Measurements from ENCODE around the gene MYL3. TPM values are rescaled to one million over a fixed set of nuclear protein-coding genes. Genes with fewer than 3 reads are reported as not detected.

The MYL3 gene
- polyA plus RNA-seq, 4 donors: 1.4 to 81.6 (median 24.2) TPM

GRCh38 chr3:46891132-46891531 is 27.9 kb upstream of the MYL3 start:
- no peak overlapping the region for H3K4me3 ChIP-seq (ENCODE audit: low read depth in 1 of 3, low read length in 3 of 3)
- WGBS, 3 donors: 76 to 90% (median 80%) methylated on average over 3 of the region's 3 CpGs
- no peaks in the 10 kb centered on the region for H3K36me3 ChIP-seq (ENCODE audit: control insufficient read depth in 3 of 3, insufficient read depth in 2 of 3, low read depth in 1 of 3, low read length in 3 of 3)
- H3K4me1 ChIP-seq (ENCODE audit: control insufficient read depth in 3 of 3, insufficient read depth in 2 of 3, low read depth in 1 of 3, low read length in 2 of 3): peaks cover 0 to 20% (median 0%) of the 10 kb centered on the region in 3 donors
- peaks cover 0 to 44% (median 3%) of the 10 kb centered on the region in 3 donors for H3K27me3 ChIP-seq (ENCODE audit: control insufficient read depth in 3 of 3, insufficient read depth in 3 of 3, low read length in 3 of 3)
- H3K9me3 ChIP-seq (ENCODE audit: control insufficient read depth in 2 of 2, insufficient read depth in 1 of 2, low read depth in 1 of 2, low read length in 1 of 2): no peaks in the 10 kb centered on the region
- no peak overlapping the region for H3K27ac ChIP-seq (ENCODE audit: low read depth in 1 of 3, low read length in 2 of 3)
- no peak for FAIRE-seq
- no peak for DNase-seq

- no peak for DNase-seq
- H3K9me3 ChIP-seq (ENCODE audit: control insufficient read depth in 2 of 2, insufficient read depth in 1 of 2, low read depth in 1 of 2, low read length in 1 of 2): no peaks in the 10 kb centered on the region
- no peak overlapping the region for H3K4me3 ChIP-seq (ENCODE audit: low read depth in 1 of 3, low read length in 3 of 3)
- H3K36me3 ChIP-seq (ENCODE audit: control insufficient read depth in 3 of 3, insufficient read depth in 2 of 3, low read depth in 1 of 3, low read length in 3 of 3): no peaks in the 10 kb centered on the region
- no peak for FAIRE-seq
- H3K27me3 ChIP-seq (ENCODE audit: control insufficient read depth in 3 of 3, insufficient read depth in 3 of 3, low read length in 3 of 3): peaks cover 0 to 44% (median 3%) of the 10 kb centered on the region in 3 donors
- WGBS, 3 donors: 88 to 92% (median 90%) methylated on average over 1 of the region's 1 CpG
- peaks cover 0 to 20% (median 0%) of the 10 kb centered on the region in 3 donors for H3K4me1 ChIP-seq (ENCODE audit: control insufficient read depth in 3 of 3, insufficient read depth in 2 of 3, low read depth in 1 of 3, low read length in 2 of 3)
- H3K27ac ChIP-seq (ENCODE audit: low read depth in 1 of 3, low read length in 2 of 3): no peak overlapping the region
These were observed 26.9 kb upstream of the MYL3 start for GRCh38 chr3:46890132-46890531.

DNA sequence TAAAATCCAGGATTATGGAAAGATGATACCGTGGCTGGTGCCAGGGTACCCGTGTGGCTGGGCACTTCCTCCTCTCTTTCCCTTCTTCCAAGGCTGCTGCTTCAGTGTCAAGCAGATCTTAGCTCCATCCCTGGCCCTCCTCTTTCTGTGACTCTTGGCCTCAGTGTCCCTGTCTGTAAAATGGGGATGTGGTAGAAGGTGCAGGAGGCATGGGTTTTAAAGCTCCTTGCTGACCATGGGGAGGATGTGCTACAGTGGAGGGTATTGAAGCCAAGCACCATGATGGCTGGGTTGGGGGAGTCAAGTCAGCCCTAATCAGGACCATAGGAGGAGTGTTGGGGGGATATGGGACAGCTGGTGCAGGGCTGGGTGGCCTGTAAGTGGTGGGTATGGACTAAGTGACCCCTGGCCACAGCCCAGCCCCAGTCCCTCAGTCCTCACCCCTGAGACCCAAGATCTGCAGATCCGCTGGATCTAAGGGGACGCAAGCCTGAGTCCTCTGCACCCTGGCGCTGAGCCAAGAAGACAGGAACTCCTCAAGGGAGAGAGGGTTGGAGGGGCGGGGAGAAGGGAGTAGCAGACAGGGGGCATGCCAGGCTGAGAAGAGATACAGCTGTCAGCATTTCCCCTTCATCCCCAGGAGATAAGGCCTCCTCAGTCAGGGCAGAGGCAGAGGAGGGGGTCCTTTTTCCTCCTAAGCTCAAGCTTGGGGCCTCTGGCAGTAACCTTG is 26.3 kb upstream of the MYL3 start:
- Histone ChIP-seq H3K27ac (ENCODE audit: low read depth in 1 of 3, low read length in 2 of 3) (no peak overlapping the region), H3K36me3 (ENCODE audit: control insufficient read depth in 3 of 3, insufficient read depth in 2 of 3, low read depth in 1 of 3, low read length in 3 of 3) (peaks cover 0 to 5% (median 0%) of the 10 kb centered on the region in 3 donors), H3K27me3 (ENCODE audit: control insufficient read depth in 3 of 3, insufficient read depth in 3 of 3, low read length in 3 of 3) (peaks cover 0 to 49% (median 3%) of the 10 kb centered on the region in 3 donors), H3K4me1 (ENCODE audit: control insufficient read depth in 3 of 3, insufficient read depth in 2 of 3, low read depth in 1 of 3, low read length in 2 of 3) (peaks cover 0 to 20% (median 0%) of the 10 kb centered on the region in 3 donors), H3K4me3 (ENCODE audit: low read depth in 1 of 3, low read length in 3 of 3) (no peak overlapping the region), H3K9me3 (ENCODE audit: control insufficient read depth in 2 of 2, insufficient read depth in 1 of 2, low read depth in 1 of 2, low read length in 1 of 2) (no peaks in the 10 kb centered on the region)
- WGBS, 3 donors: 41 to 62% (median 60%) methylated on average over 6 of the region's 6 CpGs
- no peak for FAIRE-seq
- DNase-seq: peak in 1 of 2 donors; percentile 33

GRCh38 chr3:46888705-46889104 is 25.5 kb upstream of the MYL3 start:
- Histone ChIP-seq H3K9me3 (ENCODE audit: control insufficient read depth in 2 of 2, insufficient read depth in 1 of 2, low read depth in 1 of 2, low read length in 1 of 2) (no peaks in the 10 kb centered on the region), H3K27me3 (ENCODE audit: control insufficient read depth in 3 of 3, insufficient read depth in 3 of 3, low read length in 3 of 3) (peaks cover 0 to 54% (median 6%) of the 10 kb centered on the region in 3 donors), H3K4me3 (ENCODE audit: low read depth in 1 of 3, low read length in 3 of 3) (no peak overlapping the region), H3K27ac (ENCODE audit: low read depth in 1 of 3, low read length in 2 of 3) (no peak overlapping the region), H3K4me1 (ENCODE audit: control insufficient read depth in 3 of 3, insufficient read depth in 2 of 3, low read depth in 1 of 3, low read length in 2 of 3) (peaks cover 0 to 23% (median 0%) of the 10 kb centered on the region in 3 donors), H3K36me3 (ENCODE audit: control insufficient read depth in 3 of 3, insufficient read depth in 2 of 3, low read depth in 1 of 3, low read length in 3 of 3) (peaks cover 0 to 5% (median 0%) of the 10 kb centered on the region in 3 donors)
- FAIRE-seq: no peak
- WGBS, 3 donors: 77 to 89% (median 89%) methylated on average over 13 of the region's 13 CpGs
- no peak for DNase-seq

DNA sequence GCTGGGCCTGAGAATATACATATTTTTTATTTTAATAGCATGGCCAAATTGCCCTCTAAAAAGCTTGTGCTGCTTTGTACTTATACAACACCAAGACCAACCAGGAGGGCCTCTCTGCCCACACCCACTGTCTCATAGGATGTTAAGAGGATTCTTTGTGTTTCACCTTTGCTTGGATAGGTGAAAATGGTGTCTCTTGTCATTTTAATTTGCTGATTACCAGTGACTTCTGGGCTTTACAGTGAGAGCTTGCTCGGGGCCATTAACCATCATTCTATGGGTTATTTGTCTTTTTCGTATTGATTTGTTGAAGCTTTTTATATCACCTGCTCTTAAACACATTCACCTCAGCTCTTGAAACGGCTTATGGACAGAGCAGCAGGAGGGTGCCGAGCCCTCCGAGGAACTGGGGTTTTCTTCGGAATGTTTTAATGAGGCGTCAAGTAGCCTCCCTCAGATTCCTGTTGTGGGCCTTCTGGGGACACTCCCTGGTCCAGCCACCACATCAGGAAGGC is 24.8 kb upstream of the MYL3 start:
- DNase-seq (no peak), FAIRE-seq (no peak)
- H3K9me3 ChIP-seq (ENCODE audit: control insufficient read depth in 2 of 2, insufficient read depth in 1 of 2, low read depth in 1 of 2, low read length in 1 of 2): no peaks in the 10 kb centered on the region
- peaks cover 3 to 51% (median 7%) of the 10 kb centered on the region in 3 donors for H3K27me3 ChIP-seq (ENCODE audit: control insufficient read depth in 3 of 3, insufficient read depth in 3 of 3, low read length in 3 of 3)
- peaks cover 0 to 25% (median 0%) of the 10 kb centered on the region in 3 donors for H3K4me1 ChIP-seq (ENCODE audit: control insufficient read depth in 3 of 3, insufficient read depth in 2 of 3, low read depth in 1 of 3, low read length in 2 of 3)
- H3K27ac ChIP-seq (ENCODE audit: low read depth in 1 of 3, low read length in 2 of 3): no peak overlapping the region
- WGBS, 3 donors: 72 to 78% (median 73%) methylated on average over 7 of the region's 7 CpGs
- H3K36me3 ChIP-seq (ENCODE audit: control insufficient read depth in 3 of 3, insufficient read depth in 2 of 3, low read depth in 1 of 3, low read length in 3 of 3): peaks cover 0 to 5% (median 0%) of the 10 kb centered on the region in 3 donors
- H3K4me3 ChIP-seq (ENCODE audit: low read depth in 1 of 3, low read length in 3 of 3): no peak overlapping the region

GRCh38 chr3:46885612-46886011 is 22.4 kb upstream of the MYL3 start:
- 87 to 93% (median 87%) methylated on average over 3 of the region's 3 CpGs for WGBS, 3 donors
- no peak for DNase-seq
- no peak for FAIRE-seq

DNA sequence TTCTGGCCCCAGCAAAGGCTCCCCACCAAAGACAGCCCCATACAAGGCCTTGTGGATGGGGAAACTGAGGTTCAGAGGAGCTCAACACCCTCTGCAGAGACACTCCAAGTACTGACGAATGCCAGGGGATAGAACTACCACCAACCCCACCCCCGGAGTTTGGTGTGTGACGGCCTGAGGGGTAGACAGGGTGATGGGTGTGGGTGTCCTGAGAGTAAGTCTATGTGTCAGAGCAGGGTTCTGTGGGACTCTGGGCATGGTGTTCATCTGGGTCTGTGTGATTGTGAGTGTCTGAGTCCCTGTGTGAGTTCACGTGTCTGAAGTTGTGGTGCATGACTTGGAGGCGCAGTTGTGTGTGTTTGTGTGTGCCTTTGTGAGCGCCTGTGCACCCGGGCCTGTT is 21.7 kb upstream of the MYL3 start:
- FAIRE-seq: no peak
- Histone ChIP-seq H3K27ac (ENCODE audit: low read depth in 1 of 3, low read length in 2 of 3) (no peak overlapping the region), H3K36me3 (ENCODE audit: control insufficient read depth in 3 of 3, insufficient read depth in 2 of 3, low read depth in 1 of 3, low read length in 3 of 3) (peaks cover 0 to 7% (median 0%) of the 10 kb centered on the region in 3 donors), H3K4me1 (ENCODE audit: control insufficient read depth in 3 of 3, insufficient read depth in 2 of 3, low read depth in 1 of 3, low read length in 2 of 3) (peaks cover 0 to 20% (median 0%) of the 10 kb centered on the region in 3 donors), H3K27me3 (ENCODE audit: control insufficient read depth in 3 of 3, insufficient read depth in 3 of 3, low read length in 3 of 3) (peaks cover 3 to 55% (median 10%) of the 10 kb centered on the region in 3 donors), H3K9me3 (ENCODE audit: control insufficient read depth in 2 of 2, insufficient read depth in 1 of 2, low read depth in 1 of 2, low read length in 1 of 2) (no peaks in the 10 kb centered on the region), H3K4me3 (ENCODE audit: low read depth in 1 of 3, low read length in 3 of 3) (no peak overlapping the region)
- WGBS, 3 donors: 82 to 87% (median 82%) methylated on average over 7 of the region's 7 CpGs
- DNase-seq: no peak

More at GRCh38 chr3:46885612-46886011, 22.4 kb upstream of the MYL3 start:
- peaks cover 3 to 51% (median 10%) of the 10 kb centered on the region in 3 donors for H3K27me3 ChIP-seq (ENCODE audit: control insufficient read depth in 3 of 3, insufficient read depth in 3 of 3, low read length in 3 of 3)
- H3K36me3 ChIP-seq (ENCODE audit: control insufficient read depth in 3 of 3, insufficient read depth in 2 of 3, low read depth in 1 of 3, low read length in 3 of 3): peaks cover 0 to 7% (median 0%) of the 10 kb centered on the region in 3 donors
- H3K9me3 ChIP-seq (ENCODE audit: control insufficient read depth in 2 of 2, insufficient read depth in 1 of 2, low read depth in 1 of 2, low read length in 1 of 2): no peaks in the 10 kb centered on the region
- H3K4me1 ChIP-seq (ENCODE audit: control insufficient read depth in 3 of 3, insufficient read depth in 2 of 3, low read depth in 1 of 3, low read length in 2 of 3): peaks cover 0 to 22% (median 0%) of the 10 kb centered on the region in 3 donors
- no peak overlapping the region for H3K4me3 ChIP-seq (ENCODE audit: low read depth in 1 of 3, low read length in 3 of 3)
- no peak overlapping the region for H3K27ac ChIP-seq (ENCODE audit: low read depth in 1 of 3, low read length in 2 of 3)

- FAIRE-seq: no peak
- DNase-seq: no peak
- H3K9me3 ChIP-seq (ENCODE audit: control insufficient read depth in 2 of 2, insufficient read depth in 1 of 2, low read depth in 1 of 2, low read length in 1 of 2): no peaks in the 10 kb centered on the region
- H3K27ac ChIP-seq (ENCODE audit: low read depth in 1 of 3, low read length in 2 of 3): no peak overlapping the region
- H3K4me1 ChIP-seq (ENCODE audit: control insufficient read depth in 3 of 3, insufficient read depth in 2 of 3, low read depth in 1 of 3, low read length in 2 of 3): peaks cover 0 to 15% (median 0%) of the 10 kb centered on the region in 3 donors
- peaks cover 0 to 7% (median 0%) of the 10 kb centered on the region in 3 donors for H3K36me3 ChIP-seq (ENCODE audit: control insufficient read depth in 3 of 3, insufficient read depth in 2 of 3, low read depth in 1 of 3, low read length in 3 of 3)
- peaks cover 3 to 50% (median 10%) of the 10 kb centered on the region in 3 donors for H3K27me3 ChIP-seq (ENCODE audit: control insufficient read depth in 3 of 3, insufficient read depth in 3 of 3, low read length in 3 of 3)
- no peak overlapping the region for H3K4me3 ChIP-seq (ENCODE audit: low read depth in 1 of 3, low read length in 3 of 3)
- WGBS, 3 donors: 55 to 64% (median 55%) methylated on average over 5 of the region's 5 CpGs
These were observed 21.2 kb upstream of the MYL3 start for GRCh38 chr3:46884427-46884826.

Data from small intestine (tissue), 7 donors.